Peyer's patch (tissue), 4 donors: Measurements from ENCODE around the gene VMP1.
"Not testable (repeated sequence)": the region's sequence is repeated elsewhere in the genome, so short reads cannot be mapped to it uniquely, and the experiment has no call there.

Experiments used
- CTCF ChIP-seq, 6 experiments: fragments of 450-650 bp in 4 of 6; fragments of 200-600 bp in 2 of 6; sonication (generic) in 1 of 6; IDR thresholded peaks; one replicate each; pipeline ENCODE4 v1.5.1; 2017 to 2019; ENCODE audit warnings: antibody characterized with exemption in 6 of 6, mild to moderate bottlenecking in 3 of 6, moderate library complexity in 1 of 6
- POLR2A ChIP-seq, 2 donors: fragments of 450-650 bp; IDR thresholded peaks; one replicate each; pipeline ENCODE4 v1.5.1; 2017; ENCODE audit warnings: antibody characterized with exemption in 2 of 2, mild to moderate bottlenecking in 2 of 2, moderate library complexity in 2 of 2

GRCh38 chr17:59789849-59790248 lies 82.4 kb downstream of the VMP1 start:
- TF ChIP-seq CTCF, POLR2A (IDR thresholded peaks at IDR 0.05): not testable (repeated sequence)
